ENCODE results near the gene PNMA1.
A peak's percentile ranks its signal among the peaks of the same experiment; 100 is the strongest.
"Not testable (repeated sequence)": the region's sequence is repeated elsewhere in the genome, so short reads cannot be mapped to it uniquely, and the experiment has no call there.

The PNMA1 gene

GRCh38 chr14:73718418-73719251 lies 4.5 kb upstream of the PNMA1 start:
- no peak for FAIRE-seq
- no peak for DNase-seq (ENCODE audit: insufficient read length, low spot score)

DNA sequence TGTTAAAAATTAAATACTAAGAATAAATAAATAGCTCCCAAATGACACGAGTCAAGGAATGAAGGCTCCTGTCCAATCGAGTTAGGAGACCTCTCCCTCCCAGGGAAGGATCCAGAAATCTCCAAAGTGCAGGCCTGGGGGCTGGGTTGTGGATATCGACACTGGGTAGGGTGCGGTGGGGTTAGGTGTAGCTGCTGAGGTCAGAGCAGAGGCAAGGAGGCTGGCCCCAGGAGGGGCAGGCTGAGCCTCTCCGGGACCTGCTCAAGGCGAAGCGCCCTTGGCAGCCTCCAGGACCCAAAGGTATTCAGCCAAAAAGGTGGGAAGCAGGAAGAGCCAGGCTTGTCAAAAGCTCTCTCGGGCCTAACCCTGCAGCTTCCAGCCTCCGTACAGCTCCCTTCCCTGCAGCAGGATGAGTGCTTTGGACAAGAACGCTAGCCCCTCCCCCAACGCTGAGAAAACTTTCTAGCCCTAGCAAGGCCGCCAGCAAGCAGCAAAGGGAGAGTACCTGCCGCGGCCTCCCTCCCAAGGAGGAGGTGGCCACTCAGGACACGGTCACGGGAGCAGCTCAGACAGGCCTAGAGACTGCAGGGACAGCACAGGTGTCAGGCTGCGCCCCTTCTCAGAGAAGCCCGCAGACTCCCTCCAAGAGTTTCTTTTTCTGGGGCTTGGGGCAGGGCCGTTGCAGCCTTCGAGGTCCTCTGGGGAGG lies 3.7 kb upstream of the PNMA1 start:
- FAIRE-seq = no peak

GRCh38 chr14:73717266-73717665 lies 3.1 kb upstream of the PNMA1 start:
- no peak for DNase-seq (ENCODE audit: insufficient read length, low spot score)
- FAIRE-seq = no peak

More for the DNA sequence above, 3.7 kb upstream of the PNMA1 start:
- DNase-seq (ENCODE audit: insufficient read length, low spot score) = no peak

- DNase-seq (ENCODE audit: insufficient read length, low spot score) (no peak), FAIRE-seq (no peak)
These were observed 1.5 kb upstream of the PNMA1 start for GRCh38 chr14:73715707-73716106.

DNA sequence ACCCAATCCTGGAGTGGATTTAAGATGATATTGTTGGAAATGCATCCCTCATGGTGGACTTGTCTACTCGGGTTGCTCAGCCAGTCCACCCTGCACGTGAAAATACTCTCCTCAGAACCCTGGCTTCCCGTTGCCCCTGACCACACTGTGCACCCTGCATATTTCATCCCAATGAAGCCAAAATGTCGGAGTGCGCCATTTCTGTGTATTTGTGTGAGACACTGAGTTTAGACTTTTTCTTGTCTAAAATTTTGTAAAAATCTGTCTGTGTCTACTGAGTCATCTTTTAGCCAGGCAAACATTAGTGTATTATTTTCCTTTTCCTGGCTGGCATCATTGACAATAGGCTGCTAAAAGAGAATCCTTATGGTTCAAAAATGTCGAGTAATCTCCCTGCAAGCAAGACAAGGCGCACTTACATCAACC lies 485 bp upstream of the PNMA1 start:
- DNase-seq (ENCODE audit: insufficient read length, low spot score) = no peak
- FAIRE-seq = no peak

GRCh38 chr14:73713206-73713802 lies 880 bp downstream of the PNMA1 start:
- no peak for DNase-seq (ENCODE audit: insufficient read length, low spot score)
- FAIRE-seq = no peak

DNA sequence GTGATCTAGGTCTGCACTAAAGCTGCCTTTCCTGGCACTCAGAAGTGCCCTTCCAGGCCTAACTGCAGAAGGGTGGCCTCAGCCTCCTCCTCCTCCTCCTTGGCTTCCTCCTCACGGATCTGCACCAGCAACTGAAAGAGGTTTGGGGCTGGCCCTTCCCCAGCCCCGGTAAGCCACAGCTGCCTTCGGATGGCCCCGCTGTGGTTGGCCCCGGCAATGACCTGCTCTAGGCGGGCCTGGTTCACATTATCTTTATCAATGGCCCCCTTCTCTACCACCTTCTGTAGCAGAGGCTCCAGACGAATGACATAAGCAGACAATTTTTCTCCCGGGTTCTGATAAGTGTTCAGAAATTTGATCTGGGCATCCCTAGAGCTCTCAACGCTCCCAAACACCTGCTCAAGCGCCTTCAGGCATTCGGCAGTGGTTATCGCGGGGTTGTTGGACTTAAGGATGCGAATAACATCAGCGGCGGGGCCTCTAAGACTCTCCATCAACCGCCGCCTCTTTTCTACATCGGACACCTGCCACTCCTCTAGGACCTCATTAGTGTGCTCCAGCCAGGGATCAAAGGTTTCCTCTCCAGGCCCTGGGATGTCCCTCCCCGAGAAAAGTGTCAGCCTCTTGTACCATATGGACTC lies 1.5 kb downstream of the PNMA1 start:
- peak; percentile 93 for FAIRE-seq

GRCh38 chr14:73712071-73712506 lies 2.1 kb downstream of the PNMA1 start:
- FAIRE-seq (no peak), DNase-seq (ENCODE audit: insufficient read length, low spot score) (no peak)

More for the DNA sequence above, 1.5 kb downstream of the PNMA1 start:
- no peak for DNase-seq (ENCODE audit: insufficient read length, low spot score)

DNA sequence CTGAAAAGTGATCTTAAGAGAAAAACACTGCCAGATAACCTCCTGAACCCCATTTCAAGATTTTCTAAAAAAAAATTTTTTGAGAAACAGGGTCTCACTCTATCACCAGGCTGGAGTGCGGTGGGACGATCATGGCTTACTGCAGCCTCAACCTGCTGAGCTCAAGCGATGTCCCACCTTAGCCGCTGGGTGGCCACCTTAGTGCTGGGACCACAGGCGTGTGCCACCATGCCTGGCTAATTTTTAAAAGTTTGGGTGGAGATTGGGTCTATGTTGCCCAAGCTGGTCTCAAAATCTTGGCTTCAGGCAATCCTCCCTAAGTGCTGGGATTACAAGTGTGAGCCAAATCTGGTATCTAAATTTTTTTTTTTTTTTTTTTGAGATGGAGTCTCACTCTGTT lies 3.4 kb downstream of the PNMA1 start:
- FAIRE-seq (no peak), DNase-seq (ENCODE audit: insufficient read length, low spot score) (no peak)

- DNase-seq (ENCODE audit: insufficient read length, low spot score) (no peak), FAIRE-seq (no peak)
These were observed 4.2 kb downstream of the PNMA1 start for GRCh38 chr14:73709904-73710469.

DNA sequence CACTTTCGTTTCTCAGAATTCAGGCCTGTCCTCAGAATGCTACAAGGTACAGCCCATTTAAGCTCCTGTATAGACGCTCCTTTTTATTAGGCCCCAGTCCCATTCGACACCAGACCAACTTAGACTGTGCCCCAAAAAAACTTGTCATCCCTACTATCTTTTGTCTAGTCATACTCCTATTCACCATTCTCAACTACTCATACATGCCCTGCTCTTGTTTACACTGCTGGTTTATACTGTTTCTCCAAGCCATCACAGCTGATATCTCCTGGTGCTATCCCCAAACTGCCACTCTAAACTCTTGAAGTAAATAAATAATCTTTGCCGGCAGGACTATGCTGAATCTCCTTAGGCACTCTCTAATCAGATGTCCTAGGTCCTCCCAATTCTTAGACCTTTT lies 6.1 kb downstream of the PNMA1 start:
- not testable (repeated sequence) for DNase-seq (ENCODE audit: insufficient read length, low spot score); FAIRE-seq

GRCh38 chr14:73700325-73700724 lies 13.9 kb downstream of the PNMA1 start:
- FAIRE-seq (peak; percentile 93), DNase-seq (ENCODE audit: insufficient read length, low spot score) (no peak)

- FAIRE-seq (no peak), DNase-seq (ENCODE audit: insufficient read length, low spot score) (no peak)
These were observed 17.5 kb downstream of the PNMA1 start for GRCh38 chr14:73696466-73697400.

DNA sequence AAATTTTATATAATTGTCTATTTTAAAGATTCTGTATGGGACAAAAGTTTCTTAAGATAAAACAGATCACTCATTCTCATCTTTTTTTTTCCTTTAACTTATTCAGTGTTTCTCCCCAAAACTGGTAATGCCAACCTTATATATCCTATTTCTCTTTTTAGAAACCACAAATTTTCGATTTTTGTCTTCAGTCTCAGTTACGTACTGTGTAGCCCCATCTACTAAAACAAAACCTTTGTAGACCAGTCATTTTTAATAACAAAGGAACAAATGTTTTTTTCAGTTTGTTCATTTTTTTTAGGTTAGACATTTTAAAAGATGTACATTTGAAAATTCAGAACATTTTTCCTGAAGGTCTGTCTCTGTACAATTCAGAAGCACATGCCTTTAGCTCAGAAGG lies 18.2 kb downstream of the PNMA1 start:
- DNase-seq (ENCODE audit: insufficient read length, low spot score) (no peak), FAIRE-seq (peak; percentile 97)

- FAIRE-seq = peak; percentile 45
- DNase-seq (ENCODE audit: insufficient read length, low spot score) = no peak
These were observed 19.1 kb downstream of the PNMA1 start for GRCh38 chr14:73695082-73695481.

GRCh38 chr14:73694083-73694482 lies 20.1 kb downstream of the PNMA1 start:
- no peak for DNase-seq (ENCODE audit: insufficient read length, low spot score)
- no peak for FAIRE-seq

DNA sequence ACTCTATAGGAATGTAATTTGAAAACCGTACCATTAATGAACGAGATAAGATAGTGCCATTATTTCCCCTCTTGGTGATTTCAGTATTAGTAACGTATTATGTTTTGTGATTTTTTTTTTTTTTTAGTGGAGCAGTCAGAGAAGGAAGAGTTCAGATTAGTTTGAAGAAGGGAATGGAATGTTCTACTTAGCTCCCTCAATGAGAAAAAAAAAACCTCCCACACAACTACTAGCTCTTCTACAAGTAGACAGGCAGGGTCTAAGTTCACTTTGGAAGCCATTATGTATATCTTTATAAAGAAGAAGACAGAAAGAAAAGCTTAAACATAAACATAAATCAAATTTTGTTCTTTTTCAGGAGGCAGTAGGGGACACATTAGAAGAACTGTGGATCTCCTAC lies 27.3 kb downstream of the PNMA1 start:
- FAIRE-seq (no peak), DNase-seq (ENCODE audit: insufficient read length, low spot score) (no peak)

- no peak for DNase-seq (ENCODE audit: insufficient read length, low spot score)
- FAIRE-seq = no peak
These were observed 28.9 kb downstream of the PNMA1 start for GRCh38 chr14:73685328-73685727.

DNA sequence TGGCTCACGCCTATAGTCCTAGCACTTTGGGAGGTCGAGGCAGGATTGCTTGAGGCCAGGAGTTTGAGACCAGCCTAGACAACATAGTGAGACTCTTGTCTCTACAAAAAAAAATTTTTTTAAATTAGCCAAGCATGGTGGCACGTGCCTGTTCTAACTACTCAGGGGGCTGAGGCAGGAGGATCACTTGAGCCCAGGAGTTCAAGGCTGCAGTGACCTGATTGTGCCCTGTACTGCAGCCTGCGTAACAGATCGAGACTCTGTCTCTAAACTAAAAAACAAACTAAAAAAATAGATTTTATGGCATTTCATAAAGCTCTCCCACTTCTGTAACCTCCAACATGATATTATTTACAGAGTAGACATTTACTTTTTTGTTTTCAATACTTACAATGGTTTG lies 29.6 kb downstream of the PNMA1 start:
- no peak for DNase-seq (ENCODE audit: insufficient read length, low spot score)
- FAIRE-seq = peak; percentile 18

- DNase-seq (ENCODE audit: insufficient read length, low spot score) (no peak), FAIRE-seq (no peak)
These were observed 33.4 kb downstream of the PNMA1 start for GRCh38 chr14:73680821-73681220.
